OCI-LY7 (cell line): Measurements from ENCODE around the gene LIFR. TPM values are rescaled to one million over a fixed set of nuclear protein-coding genes. Genes with fewer than 3 reads are reported as not detected.

Source experiments
- BruUV-seq: library from RNA; stranded (reverse); fragments of 400-500 nt; replicated peaks from 2 replicates; lab custom pipeline; 2021; lab: Mats Ljungman, UMichigan
- CTCF ChIA-PET: fragments of 300-600 bp; sonication (Branson Sonifier 250); formaldehyde crosslinking; loops from one replicate; lab custom pipeline; 2022; ENCODE audit warnings: antibody characterized with exemption; ENCODE audit not compliant: unreplicated experiment; lab: Charles Lee
- POLR2A ChIA-PET: fragments of 300-600 bp; sonication (Branson Sonifier 250); formaldehyde crosslinking; loops from one replicate; lab custom pipeline; 2022; ENCODE audit warnings: antibody characterized with exemption; lab: Charles Lee
- DNase-seq: peaks from one replicate; pipeline ENCODE4 v3.0.0-alpha.2; 2015; ENCODE audit warnings: low spot score
- H2AFZ ChIP-seq: fragments of 200-600 bp; sonication (generic), shearing (Covaris generic); 2 replicates; pipeline ENCODE4 v1.6.1; 2014; ENCODE audit warnings: mild to moderate bottlenecking, antibody characterized with exemption, low read length, moderate library complexity
- H3K27ac ChIP-seq: fragments of 200-600 bp; sonication (generic); 2 replicates; pipeline ENCODE4 v1.5.1; 2014; ENCODE audit warnings: mixed run types, low read depth, mild to moderate bottlenecking, moderate library complexity, low read length, inconsistent platforms; ENCODE audit not compliant: poor library complexity, severe bottlenecking
- H3K36me3 ChIP-seq: fragments of 200-600 bp; sonication (generic); 2 replicates; pipeline ENCODE4 v1.6.1; 2014; ENCODE audit warnings: mild to moderate bottlenecking, antibody characterized with exemption, low read length, moderate library complexity, mixed read lengths; ENCODE audit not compliant: insufficient read depth
- H3K4me1 ChIP-seq: fragments of 200-600 bp; sonication (generic); 2 replicates; pipeline ENCODE4 v1.5.1; 2014; ENCODE audit warnings: mild to moderate bottlenecking, low read length; ENCODE audit not compliant: insufficient read depth, poor library complexity, severe bottlenecking
- H3K4me2 ChIP-seq: fragments of 200-600 bp; sonication (generic); 2 replicates; pipeline ENCODE4 v1.6.1; 2014; ENCODE audit warnings: mild to moderate bottlenecking, low read length
- H3K4me3 ChIP-seq: fragments of 200-600 bp; sonication (generic); 2 replicates; pipeline ENCODE4 v1.5.1; 2014; ENCODE audit warnings: mild to moderate bottlenecking, low read depth, low read length; ENCODE audit not compliant: poor library complexity, severe bottlenecking
- H3K79me2 ChIP-seq: fragments of 200-600 bp; sonication (generic); 2 replicates; pipeline ENCODE4 v1.6.1; 2016; ENCODE audit warnings: low read depth, mild to moderate bottlenecking, low read length, moderate library complexity, mixed read lengths; ENCODE audit not compliant: insufficient read depth
- H3K9me2 ChIP-seq: fragments of 200-600 bp; sonication (generic); 2 replicates; pipeline ENCODE4 v1.6.1; 2016; ENCODE audit warnings: mild to moderate bottlenecking, low read length, mixed read lengths; ENCODE audit not compliant: insufficient read depth
- H3K9me3 ChIP-seq: fragments of 200-600 bp; sonication (generic); 2 replicates; pipeline ENCODE4 v1.6.1; 2014; ENCODE audit warnings: mild to moderate bottlenecking, mixed run types, low read length, mixed read lengths
- H4K20me1 ChIP-seq: fragments of 200-600 bp; sonication (generic); 2 replicates; pipeline ENCODE4 v1.6.1; 2014; ENCODE audit warnings: mild to moderate bottlenecking, antibody characterized with exemption, low read length, moderate library complexity, mixed read lengths; ENCODE audit not compliant: insufficient read depth
- EZH2phosphoT487 ChIP-seq: fragments of 200-600 bp; sonication (generic); IDR thresholded peaks from 2 replicates; pipeline ENCODE4 v1.6.1; 2018; ENCODE audit warnings: low read depth, borderline replicate concordance, mild to moderate bottlenecking, mixed run types, antibody characterized with exemption, low read length, moderate library complexity, mixed read lengths
- intact Hi-C: fragments of 100-400 bp; cut with micrococcal nuclease; formaldehyde crosslinking; loops from one replicate; pipeline ENCODE4 v1.10.0; 2022; ENCODE audit not compliant: unreplicated experiment
- total RNA-seq, 2 experiments: library from RNA; depleted of rRNA in 1 of 2; stranded (reverse); fragments of >200 nt in 1 of 2; shearing (Covaris generic) in 1 of 2; gene quantifications; 2 replicates each; pipeline ENCODE4 v1.2.3, GENCODE V29; 2014 to 2022
- TF ChIP-seq, protein P1 (sequence below): fragments of 200-600 bp; sonication (generic); conservative IDR thresholded peaks from 2 replicates; pipeline ENCODE4 v1.5.1; 2014; ENCODE audit warnings: mild to moderate bottlenecking, antibody characterized with exemption, low read length, moderate library complexity, mixed read lengths

LIFR gene
- total RNA-seq, 2 experiments from 2014 or later: not detected

DNA sequence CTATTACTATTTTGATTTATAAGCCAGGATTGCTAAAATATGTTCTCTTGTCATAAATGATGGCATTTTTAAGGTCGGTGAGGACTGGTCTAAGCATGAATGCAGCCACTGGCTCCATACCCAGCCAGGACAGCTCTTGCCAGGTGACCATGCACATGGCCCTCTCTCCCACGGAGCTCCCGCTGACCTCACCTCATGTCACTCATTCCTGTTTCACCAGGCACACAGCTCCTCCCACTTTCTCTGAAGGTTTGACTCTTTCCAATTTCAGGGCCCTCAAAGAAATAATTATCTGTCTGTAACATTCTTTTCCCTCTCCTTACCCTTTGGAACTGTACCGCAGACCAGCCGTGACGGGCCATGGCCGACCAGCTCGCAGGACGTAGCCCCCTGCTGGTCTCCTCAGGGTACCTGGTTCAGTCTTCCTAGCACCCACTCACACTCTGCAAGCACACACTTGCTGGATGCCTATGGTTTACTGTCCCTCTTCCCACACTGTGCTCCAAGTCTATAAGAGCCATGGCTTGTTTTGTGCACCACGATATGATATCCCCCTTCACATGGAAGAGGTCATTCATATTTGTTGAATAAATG is 72.5 kb downstream of the LIFR start:
- Histone ChIP-seq H3K4me3 (no peak overlapping the region), H3K36me3 (no peaks in the 10 kb centered on the region), H3K4me1 (no peaks in the 10 kb centered on the region), H3K27ac (no peak overlapping the region), H4K20me1 (no peaks in the 10 kb centered on the region), H3K9me3 (no peaks in the 10 kb centered on the region), H3K9me2 (no peaks in the 10 kb centered on the region), H3K79me2 (no peaks in the 10 kb centered on the region), H2AFZ (no peak overlapping the region), H3K4me2 (no peak overlapping the region)
- intact Hi-C loops: no loop called here
- DNase-seq: no peak
- no peak for TF ChIP-seq EZH2phosphoT487
- TF ChIP-seq, protein P1, sequence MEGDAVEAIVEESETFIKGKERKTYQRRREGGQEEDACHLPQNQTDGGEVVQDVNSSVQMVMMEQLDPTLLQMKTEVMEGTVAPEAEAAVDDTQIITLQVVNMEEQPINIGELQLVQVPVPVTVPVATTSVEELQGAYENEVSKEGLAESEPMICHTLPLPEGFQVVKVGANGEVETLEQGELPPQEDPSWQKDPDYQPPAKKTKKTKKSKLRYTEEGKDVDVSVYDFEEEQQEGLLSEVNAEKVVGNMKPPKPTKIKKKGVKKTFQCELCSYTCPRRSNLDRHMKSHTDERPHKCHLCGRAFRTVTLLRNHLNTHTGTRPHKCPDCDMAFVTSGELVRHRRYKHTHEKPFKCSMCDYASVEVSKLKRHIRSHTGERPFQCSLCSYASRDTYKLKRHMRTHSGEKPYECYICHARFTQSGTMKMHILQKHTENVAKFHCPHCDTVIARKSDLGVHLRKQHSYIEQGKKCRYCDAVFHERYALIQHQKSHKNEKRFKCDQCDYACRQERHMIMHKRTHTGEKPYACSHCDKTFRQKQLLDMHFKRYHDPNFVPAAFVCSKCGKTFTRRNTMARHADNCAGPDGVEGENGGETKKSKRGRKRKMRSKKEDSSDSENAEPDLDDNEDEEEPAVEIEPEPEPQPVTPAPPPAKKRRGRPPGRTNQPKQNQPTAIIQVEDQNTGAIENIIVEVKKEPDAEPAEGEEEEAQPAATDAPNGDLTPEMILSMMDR: 0 out of 2 replicates have a peak, but pooled peaks have one; percentile 16
- ChIA-PET CTCF (no interaction called here), POLR2A (no interaction called here)
- no TSS peak for BruUV-seq

DNA sequence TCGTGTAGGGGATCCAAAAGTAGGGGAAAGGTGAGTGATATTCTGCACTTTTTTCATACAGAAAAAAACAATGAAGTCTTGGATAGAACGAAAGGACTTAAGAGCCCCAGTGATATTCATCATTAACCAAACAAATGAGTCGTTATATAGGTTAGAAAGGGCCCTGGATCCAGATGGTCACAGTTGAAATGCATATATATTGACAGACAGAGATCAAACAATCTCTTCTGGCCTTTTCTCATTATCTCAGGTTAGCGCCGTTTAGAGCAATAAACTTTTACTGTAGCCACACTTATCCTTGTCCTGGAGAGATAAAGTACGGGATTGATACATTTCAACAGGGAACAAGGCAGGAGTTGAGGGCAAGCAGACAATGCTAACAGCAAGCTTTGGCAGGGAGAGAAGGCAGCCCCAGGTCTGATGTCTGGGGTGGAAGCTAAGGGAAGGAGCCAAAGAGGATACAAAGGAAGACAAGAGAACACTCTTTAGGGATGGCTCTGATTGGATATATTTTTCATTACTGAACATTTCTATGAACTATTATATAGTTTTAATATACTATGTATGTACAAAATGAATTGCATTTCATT is 77.0 kb downstream of the LIFR start:
- Histone ChIP-seq H3K79me2 (no peaks in the 10 kb centered on the region), H3K36me3 (no peaks in the 10 kb centered on the region), H3K4me1 (no peaks in the 10 kb centered on the region), H3K27ac (no peak overlapping the region), H3K4me3 (no peak overlapping the region), H2AFZ (no peak overlapping the region), H3K4me2 (no peak overlapping the region), H3K9me2 (no peaks in the 10 kb centered on the region), H4K20me1 (no peaks in the 10 kb centered on the region), H3K9me3 (no peaks in the 10 kb centered on the region)
- POLR2A ChIA-PET: interaction anchor here (0.9 kb wide), 1 partner anchor 26 kb away, joined by 5 read pairs; no protein-coding TSS in a partner anchor
- no peak for DNase-seq
- TF ChIP-seq EZH2phosphoT487: no peak
- TF ChIP-seq, protein P1: no peak
- CTCF ChIA-PET: no interaction called here
- intact Hi-C loops: no loop called here
- BruUV-seq: no TSS peak

DNA sequence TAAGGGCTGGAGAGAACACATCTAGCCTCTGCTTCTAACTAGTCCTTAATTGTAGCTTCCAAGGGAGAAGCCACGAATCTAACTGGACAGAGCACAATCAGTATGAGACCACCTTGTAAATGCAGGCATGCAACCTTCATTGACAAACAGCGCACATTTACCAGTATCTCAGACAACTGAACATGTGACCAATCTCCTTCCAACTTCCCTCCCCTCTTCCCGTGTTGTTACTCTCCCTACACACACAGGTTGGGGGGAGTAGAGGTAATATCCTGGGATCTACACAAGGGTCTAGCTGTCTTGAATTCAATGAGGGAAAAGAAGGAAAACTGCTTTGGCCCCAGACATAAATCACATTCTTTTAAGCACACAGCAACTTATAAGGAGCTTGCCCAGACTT is 77.6 kb downstream of the LIFR start:
- BruUV-seq: no TSS peak

More for the DNA sequence above, 77.6 kb downstream of the LIFR start:
- no peak overlapping the region for H2AFZ ChIP-seq
- no peak overlapping the region for H3K4me3 ChIP-seq
- no peaks in the 10 kb centered on the region for H3K9me2 ChIP-seq
- CTCF ChIA-PET: no interaction called here
- no peak for DNase-seq
- no peak overlapping the region for H3K4me2 ChIP-seq
- no peaks in the 10 kb centered on the region for H3K4me1 ChIP-seq
- no peaks in the 10 kb centered on the region for H3K9me3 ChIP-seq
- H3K79me2 ChIP-seq: no peaks in the 10 kb centered on the region
- no peak overlapping the region for H3K27ac ChIP-seq
- POLR2A ChIA-PET: no interaction called here
- H3K36me3 ChIP-seq: no peaks in the 10 kb centered on the region
- TF ChIP-seq, protein P1: no peak
- no peak for TF ChIP-seq EZH2phosphoT487
- intact Hi-C loops: no loop called here
- no peaks in the 10 kb centered on the region for H4K20me1 ChIP-seq
